SK-N-DZ (cell line): ENCODE results near the gene MAP3K14. TPM values are rescaled to one million over a fixed set of nuclear protein-coding genes. Genes with fewer than 3 reads are reported as not detected.
A peak's percentile ranks its signal among the peaks of the same experiment; 100 is the strongest.
"Not testable (repeated sequence)": the region's sequence is repeated elsewhere in the genome, so short reads cannot be mapped to it uniquely, and the experiment has no call there.

Experiments used
- DNase-seq: peaks from one replicate; pipeline ENCODE4 v3.0.0-alpha.2; 2015; ENCODE audit warnings: low spot score
- polyA plus RNA-seq, 2 experiments: library from polyadenylated mRNA; depleted of rRNA; stranded (reverse); fragments of >200 nt; gene quantifications; 2 replicates each; pipeline ENCODE4 v1.2.3, GENCODE V29; 2014

MAP3K14 gene
- polyA plus RNA-seq (2014; cell fraction: cytosol; rRNA removed) = 3.2 and 3.7 TPM in 2 replicates
- polyA plus RNA-seq (2014; cell fraction: nucleus; rRNA removed) = 6.2 and 10.1 TPM in 2 replicates

DNA sequence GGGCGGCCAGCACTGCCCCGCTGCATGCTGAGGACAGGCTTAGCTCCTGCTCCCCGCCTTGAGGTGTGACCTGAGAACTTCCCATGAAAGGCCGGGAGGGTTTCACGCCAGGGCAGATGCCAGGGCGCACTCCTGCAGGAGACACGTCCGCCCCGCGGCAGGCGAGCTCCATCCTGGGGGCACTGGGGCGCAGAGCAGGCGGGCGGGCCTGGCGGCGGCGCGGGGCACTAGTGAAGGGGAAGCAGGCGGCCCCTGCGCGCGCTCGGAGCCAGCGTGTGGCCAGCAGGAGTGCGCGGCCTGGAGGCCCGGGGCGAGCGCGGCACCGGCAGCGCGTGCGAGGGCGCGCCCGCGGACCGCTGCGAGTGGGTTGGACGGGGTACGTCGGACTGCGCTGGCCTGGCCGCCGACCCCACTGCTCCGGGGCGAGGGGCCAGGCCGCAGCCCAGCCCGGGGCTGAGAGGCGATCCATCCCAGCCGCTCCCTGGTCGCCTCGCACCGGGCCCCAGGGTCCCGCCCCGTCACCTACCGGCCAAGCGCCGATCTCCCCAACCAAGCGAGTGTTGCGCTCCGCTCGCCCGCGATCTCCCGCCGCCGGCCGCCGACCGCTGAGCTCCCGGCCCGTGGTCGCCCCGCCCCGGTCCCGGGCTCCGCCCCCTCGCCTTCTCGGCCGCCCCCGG lies at the start of gene MAP3K14:
Gene MAP3K14 (minus strand): TSS at position 587 of the 677 bp plus-strand sequence. CDS start 26,275 bp downstream, outside the sequence.
- peak; percentile 78 for DNase-seq

DNA sequence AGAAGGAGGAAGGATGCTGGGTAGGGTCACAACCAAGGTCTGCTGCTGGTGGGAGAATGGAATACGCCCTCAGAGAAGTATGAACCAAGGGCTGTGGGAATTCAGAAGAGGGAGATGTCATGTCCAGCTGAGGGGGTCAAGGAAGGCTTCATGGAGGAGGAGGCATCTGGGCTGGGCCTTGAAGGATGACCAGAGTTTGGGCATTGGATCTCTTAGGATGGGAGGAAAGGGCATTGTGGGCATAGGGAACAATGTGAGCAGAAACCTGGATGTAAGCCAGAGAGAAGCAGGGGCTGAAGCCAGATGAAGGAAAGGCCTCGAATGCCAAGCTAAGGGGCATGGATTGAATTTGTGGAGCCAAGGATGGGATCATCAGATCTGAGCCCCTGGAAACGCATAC lies 49.2 kb upstream of the MAP3K14 start:
- no peak for DNase-seq

DNA sequence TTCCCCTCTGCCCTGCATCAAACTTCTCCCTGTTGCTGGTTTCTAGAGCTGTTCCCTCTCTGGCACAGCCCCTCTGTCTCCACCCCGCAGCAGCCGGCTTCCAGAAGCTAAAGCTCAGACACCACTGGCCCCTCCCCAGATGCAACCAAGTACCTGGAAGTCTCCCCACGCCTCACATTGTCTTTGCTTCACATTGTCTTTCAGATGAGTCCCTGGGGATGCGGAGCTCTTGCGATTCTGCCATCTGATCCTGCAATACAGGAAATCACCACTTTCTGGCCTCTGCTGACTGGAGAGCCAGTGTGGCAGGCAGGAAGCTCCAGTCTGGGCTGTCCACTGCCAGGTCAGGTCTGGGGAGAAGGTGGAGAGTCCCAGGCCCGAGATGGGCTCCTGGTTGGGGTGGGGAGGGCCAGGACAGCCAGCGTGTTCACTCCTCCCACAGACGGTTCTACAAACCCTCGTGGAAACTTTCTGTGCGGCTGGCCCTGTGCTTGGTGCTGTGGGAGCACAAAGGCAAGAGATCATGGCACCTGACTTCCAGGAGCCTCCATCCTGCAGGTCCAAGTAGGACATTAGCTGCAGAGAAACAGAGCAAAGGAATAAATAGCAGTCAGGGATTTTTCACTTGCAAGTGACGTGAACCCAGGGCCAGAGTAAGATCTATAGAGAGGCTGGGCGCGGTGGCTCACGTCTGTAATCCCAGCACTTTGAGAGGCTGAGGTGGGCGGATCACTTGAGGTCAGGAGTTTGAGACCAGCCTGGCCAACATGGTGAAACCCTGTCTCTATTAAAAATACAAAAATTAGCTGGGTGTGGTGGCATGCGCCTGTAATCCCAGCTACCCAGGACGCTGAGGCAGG lies 47.9 kb upstream of the MAP3K14 start:
- DNase-seq = no peak

- no peak for DNase-seq
Measured at GRCh38 chr17:45363498-45363897, 46.7 kb upstream of the MAP3K14 start.

DNA sequence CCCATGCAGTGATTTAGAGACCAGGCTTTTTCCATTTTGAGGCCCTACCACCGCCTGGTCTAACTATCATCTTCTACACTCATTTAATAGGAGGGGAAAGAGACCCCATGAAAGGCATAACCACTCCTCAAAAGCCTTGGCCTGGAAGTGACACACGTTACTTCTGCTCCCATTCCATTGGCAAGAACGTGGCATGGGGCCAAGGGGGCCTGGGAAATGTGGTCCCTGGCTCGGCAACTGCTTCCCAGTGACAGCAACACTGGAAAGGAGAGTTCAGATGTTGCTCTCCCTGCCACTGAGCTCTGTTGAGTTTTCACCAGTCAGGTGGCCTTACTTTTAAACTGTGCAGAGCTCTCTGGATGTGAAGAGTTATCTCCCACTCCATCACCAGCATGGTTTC lies 45.2 kb upstream of the MAP3K14 start:
- no peak for DNase-seq

DNA sequence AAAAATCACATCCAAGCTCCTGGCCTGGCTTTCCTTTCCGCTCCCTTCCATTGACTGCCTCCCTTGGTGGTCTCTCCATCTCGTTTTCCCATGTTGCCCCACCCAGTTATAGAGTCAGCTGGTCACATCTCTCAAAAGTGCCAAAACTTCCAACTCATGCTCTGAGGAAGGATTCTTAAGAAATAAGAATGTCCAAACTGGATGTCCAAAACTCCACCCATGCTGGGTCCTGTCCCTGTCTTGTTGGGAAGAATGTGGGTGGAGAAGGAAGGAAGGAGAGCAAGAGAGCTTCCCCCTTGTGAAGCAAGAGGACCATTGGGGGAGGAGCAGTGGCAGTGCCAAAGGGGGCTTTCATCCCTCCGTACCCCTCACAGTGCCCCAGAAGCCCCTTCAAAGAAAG lies 44.6 kb upstream of the MAP3K14 start:
- DNase-seq = no peak

DNA sequence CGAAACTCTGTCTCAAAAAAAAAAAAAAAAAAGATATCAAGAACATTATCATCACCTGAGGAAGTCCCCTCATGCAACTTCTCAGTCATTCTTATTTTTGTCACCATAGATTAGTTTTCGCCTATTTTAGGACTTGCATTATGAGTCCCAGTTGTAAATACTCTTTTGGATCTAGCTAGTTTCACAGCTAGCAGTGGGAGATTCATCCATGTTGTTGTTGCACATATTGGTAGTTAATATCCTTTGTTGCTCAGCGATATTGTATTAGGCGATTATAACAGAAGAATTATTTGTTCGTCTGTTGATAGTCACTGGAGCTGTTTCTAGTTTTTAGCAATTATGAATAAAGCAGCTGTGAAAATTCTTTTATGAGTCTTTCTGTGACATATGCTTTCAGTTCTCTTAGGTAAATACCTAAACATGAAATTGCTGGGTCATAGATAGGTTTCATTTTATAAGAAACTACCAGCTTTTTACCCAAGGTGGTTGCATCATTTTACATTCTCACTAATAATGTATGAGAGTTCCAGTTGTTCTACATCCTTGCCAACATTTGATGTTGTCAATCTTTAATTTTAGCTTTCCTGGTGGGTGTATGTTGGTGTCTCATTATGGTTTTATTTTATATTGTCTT lies 40.7 kb upstream of the MAP3K14 start:
- DNase-seq = no peak

DNA sequence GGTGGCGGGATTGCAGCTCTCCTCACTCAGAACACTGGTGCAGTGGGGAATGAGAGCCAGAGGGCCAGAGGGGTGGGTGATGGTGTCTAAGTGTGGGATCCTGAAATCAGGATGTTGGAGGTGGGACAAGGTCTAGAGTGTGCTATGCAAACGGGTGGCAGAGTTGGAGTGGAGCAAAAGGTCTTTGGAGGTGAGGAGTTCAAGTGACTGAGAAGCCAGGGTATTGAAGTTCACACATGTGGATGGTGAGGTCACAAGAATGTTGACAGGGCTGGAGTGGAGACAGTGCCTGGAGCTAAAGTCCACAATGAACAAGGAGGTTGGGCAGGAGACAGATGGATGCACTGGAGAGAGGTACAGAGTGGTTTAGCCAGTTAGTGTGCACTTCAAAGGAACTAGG lies 38.3 kb upstream of the MAP3K14 start:
- DNase-seq = no peak

- no peak for DNase-seq
Measured at GRCh38 chr17:45353043-45353442, 36.2 kb upstream of the MAP3K14 start.

GRCh38 chr17:45351831-45352230 lies 35.0 kb upstream of the MAP3K14 start:
- DNase-seq = no peak

DNA sequence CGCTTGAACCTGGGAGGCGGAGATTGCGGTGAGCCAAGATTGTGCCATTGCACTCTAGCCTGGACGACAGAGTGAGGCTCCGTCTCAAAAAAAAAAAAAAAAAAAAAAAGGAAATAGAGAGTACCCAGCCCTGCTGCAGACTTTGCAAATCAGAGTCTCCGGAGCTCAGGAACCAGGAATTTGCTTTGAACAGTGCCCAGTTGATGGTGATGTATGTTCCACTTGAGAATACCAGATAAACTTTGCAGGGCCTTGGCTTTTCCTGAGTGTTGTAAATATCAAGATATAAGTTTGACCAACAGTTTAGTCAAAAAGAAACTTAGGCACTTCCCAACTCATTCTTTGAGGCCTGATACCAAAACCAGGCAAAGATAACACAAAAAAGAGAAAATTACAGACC lies 30.6 kb upstream of the MAP3K14 start:
- no peak for DNase-seq

DNA sequence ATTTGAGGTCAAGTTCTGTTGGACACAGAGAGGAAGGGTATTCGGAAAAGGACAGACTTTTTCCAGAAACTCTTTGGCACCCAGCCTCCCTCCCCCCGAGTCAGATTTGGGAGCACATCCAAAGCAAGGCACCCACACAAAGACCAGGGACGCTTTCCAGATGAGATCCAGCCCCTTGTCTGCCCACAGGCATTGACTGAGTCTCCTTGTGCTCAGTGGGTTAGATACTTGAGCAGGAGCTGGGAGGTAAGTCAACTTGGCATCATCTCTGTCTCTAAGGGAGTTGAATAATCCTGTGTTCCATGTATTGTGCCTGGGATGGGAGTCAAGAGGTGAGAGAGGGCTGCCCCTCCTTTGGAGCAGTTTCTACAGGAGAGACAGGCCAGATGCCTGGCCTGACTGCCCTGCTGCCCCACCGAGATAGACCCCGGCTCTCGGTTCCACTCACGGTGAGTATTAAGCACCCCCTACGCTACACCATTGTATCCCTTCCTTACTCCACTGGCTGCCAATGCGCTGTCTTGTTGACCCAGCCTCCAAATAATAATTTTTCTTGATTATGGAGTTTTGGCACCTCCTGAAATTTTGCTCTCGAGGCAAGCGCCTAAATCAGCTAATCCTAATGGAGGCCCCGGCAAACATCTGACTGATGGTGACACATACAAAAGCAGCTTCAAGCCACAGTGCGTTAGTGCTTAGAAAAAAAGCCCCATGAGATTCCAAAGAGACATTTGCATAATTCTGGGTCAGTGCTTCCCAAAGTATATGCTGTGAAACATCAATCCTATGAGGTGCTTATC lies 29.6 kb upstream of the MAP3K14 start:
- DNase-seq = no peak

GRCh38 chr17:45345554-45346215 lies 28.9 kb upstream of the MAP3K14 start:
- no peak for DNase-seq

DNA sequence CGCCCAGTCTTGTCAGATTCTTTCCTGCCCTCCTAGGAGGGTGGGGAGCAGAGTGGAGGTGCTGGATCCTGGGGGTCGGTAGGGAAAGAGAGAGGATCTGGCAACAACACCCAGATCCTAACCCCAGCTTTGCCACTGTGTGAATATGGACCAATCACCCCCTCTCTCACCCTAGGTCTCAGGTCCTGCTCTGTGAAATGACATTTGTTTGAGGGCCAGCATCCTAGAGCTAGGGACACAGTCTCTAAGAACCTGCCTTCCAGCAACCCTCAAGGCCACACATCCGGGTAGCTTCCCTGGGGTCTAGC lies 28.4 kb upstream of the MAP3K14 start:
- DNase-seq = no peak

GRCh38 chr17:45343967-45344664 lies 27.3 kb upstream of the MAP3K14 start:
- DNase-seq = not testable (repeated sequence)

GRCh38 chr17:45342871-45343526 lies 26.2 kb upstream of the MAP3K14 start:
- DNase-seq = no peak

DNA sequence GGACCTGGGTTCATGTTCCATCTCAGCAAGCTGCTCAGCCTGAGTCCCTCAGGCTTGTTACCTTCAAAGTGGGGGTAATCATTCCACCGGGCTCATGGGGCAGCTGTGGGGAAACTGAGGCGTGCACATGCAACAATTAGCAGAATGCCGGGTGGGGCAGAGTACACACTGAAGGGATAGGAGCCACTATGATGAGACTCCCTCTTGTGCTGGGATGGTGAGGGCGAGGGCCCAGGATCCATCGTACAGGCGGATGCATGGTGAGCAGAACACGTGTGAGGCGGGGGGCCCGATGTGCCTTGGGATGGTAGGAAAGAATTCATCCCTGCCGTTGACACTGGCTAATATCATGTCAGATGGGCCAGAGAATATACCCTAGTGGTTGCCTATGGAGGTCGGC lies 25.5 kb upstream of the MAP3K14 start:
- no peak for DNase-seq

- peak; percentile 81 for DNase-seq
Measured at GRCh38 chr17:45341533-45342158, 24.8 kb upstream of the MAP3K14 start.
